GM19043 (cell line): ENCODE results near the gene C19orf47.

Experiments
- ATAC-seq: cut with Tn5 transposase; IDR thresholded peaks from one replicate; pipeline ENCODE4 v1.9.1; 2021; ENCODE audit warnings: low read depth; ENCODE audit not compliant: unreplicated experiment

Gene C19orf47, protein sequence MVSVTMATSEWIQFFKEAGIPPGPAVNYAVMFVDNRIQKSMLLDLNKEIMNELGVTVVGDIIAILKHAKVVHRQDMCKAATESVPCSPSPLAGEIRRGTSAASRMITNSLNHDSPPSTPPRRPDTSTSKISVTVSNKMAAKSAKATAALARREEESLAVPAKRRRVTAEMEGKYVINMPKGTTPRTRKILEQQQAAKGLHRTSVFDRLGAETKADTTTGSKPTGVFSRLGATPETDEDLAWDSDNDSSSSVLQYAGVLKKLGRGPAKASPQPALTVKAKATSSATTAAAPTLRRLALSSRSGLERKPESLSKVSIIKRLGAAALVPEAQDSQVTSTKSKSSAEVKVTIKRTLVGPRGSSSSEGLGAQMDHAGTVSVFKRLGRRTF

DNA sequence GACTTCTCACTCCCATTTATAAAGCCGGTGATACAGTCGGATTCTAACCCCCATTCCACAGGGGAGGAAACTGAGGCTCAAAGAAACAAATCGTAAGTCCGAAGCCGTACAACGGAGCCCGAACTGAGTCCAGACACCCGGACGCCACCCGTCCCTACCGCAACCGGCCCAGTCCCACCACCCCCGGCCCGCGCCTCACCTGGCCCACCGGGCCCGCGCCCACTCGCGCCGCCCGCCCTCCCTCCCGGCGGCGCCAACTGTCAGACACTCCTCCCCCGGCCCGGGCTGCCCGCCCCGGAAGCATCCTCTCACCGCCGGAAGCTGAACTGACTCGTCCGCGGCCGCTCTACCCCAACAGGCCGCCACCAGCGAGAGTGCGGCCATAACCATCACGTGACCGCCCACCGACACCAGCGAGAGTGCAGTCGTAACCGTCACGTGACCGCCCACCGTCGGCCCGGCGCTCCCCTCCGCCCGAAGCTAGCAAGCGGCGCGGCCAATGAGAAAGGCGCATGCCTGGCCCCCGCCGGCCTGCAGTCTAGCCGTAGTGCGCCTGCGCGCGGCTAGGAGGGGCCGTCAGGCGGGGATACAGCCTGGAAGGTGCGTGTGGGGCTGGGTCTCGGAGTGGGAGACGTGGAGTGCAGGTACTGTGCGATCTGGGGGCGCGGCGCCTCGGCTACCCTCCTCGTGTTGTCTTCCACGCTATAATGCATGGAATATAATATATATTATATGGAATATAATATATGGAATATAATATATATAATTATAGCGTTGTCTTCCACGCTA is at the start of gene C19orf47, which contains the start of gene PLD3:
C19orf47 (minus strand) TSS at position 273 of the 789 bp plus-strand sequence. CDS start 6,540 bp downstream, outside the sequence.
PLD3 (plus strand) TSS at position 571 of the 789 bp plus-strand sequence. CDS start 17,789 bp downstream, outside the sequence.
- peak; percentile 91 for ATAC-seq

DNA sequence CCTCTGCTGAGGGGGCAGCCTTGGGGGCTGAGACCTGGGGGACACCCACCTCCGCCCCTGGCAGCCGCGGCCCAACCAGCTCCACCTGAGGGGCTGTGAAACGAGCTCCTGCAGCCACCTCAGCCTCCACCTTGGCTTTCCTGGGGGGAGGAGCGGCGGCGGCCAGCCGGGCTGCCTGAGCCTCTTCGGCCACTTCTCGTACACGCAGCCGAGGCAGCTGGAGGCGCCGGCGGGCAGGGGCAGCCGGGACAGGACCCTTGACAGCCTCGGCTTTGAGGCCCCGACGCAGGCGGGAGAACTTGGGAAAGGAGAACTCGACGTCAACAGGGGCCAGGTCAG is 49.3 kb upstream of the C19orf47 start:
- ATAC-seq = no peak

- no peak for ATAC-seq
Measured at GRCh38 chr19:40396886-40397567, 48.8 kb upstream of the C19orf47 start.

- ATAC-seq = no peak
Measured at GRCh38 chr19:40395956-40396355, 47.8 kb upstream of the C19orf47 start.

DNA sequence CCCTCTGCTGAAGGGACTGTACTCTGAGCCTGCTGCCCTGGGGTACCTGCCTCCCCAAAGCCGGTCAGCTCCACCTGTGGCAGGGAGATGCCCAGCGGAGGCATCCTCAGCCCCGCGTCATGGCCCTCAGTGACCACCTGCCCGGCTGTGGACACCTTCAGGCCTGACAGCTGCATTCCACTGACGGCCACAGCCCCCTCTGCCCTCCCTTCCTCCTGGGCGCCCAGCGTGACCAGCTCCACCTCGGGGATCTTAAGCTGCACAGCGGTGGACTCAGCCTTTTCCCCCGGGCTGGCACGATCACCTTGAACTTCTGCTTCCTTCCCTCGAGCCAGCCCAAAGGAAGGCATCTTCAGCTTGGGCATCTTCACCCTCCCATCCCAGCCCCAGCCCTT is 46.6 kb upstream of the C19orf47 start:
- ATAC-seq = no peak

- no peak for ATAC-seq
Measured at GRCh38 chr19:40393894-40394815, 46.0 kb upstream of the C19orf47 start.

DNA sequence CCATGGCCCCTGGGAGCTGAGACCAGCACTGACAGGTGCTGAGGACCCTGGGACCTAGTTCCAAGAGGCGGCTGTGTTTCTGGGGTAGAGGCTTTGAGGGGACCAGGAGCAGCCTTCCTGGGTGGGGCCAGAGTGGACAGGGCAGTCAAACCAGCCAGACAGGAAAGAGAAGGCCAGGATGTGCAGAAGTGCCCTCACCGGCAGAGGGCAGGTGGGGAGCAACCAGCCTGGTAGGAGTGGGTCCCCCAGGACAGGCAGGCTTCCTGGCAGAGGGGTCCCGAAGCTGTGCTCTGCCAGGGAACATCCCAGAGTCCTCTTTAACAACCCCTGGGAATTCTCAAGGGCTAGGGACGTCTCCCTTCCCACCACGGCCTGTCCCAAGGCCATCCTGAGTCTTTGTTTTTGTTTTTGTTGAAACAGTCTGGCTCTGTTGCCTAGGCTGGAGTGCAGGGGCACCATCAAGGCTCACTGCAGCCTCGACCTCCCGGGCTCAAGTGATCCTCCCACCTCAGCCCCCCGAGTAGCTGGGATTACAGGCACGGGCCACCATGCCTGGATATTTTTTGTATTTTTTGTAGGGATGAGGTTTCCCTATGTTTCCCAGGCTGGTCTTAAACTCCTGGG is 44.8 kb upstream of the C19orf47 start:
- no peak for ATAC-seq

GRCh38 chr19:40392123-40392522 is 43.9 kb upstream of the C19orf47 start:
- ATAC-seq = no peak

DNA sequence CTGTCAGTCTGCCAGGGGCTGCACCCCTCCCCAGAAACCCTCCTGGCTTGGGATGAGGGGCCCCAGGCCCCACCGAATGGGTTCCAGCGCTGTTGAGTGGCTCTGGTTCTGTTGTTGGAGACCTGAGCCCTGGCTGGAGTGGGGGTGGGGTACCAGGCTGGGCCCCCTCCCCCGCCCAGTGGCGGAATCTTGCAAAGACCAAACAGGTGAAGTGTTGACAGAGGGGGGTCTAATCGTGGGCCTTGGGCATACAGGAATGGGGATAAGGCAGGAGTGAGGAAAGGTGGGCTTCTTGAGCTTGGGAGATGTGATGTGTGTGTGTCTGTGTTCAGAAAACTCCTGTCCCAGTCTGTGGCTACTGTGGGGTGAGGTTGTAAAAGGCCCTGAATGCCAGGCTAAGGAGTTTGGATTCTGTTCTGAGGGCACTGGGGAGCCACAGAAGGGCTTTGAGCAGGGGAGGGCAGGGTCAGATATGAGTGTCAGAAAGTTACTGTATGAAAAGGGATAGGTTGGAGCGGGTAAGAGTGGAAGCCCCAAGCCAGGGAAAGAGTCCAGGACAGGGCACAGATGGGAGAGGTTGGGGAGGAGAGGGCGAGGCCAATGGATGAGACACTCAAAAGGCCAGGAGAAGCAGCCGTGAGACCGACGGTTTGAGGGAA is 42.0 kb upstream of the C19orf47 start, which contains the start of gene HIPK4:
HIPK4 (minus strand) TSS at position 98 of the 659 bp plus-strand sequence. CDS start 279 bp downstream, outside the sequence.
- ATAC-seq = no peak

GRCh38 chr19:40389404-40390083 is 41.3 kb upstream of the C19orf47 start:
- ATAC-seq = no peak

DNA sequence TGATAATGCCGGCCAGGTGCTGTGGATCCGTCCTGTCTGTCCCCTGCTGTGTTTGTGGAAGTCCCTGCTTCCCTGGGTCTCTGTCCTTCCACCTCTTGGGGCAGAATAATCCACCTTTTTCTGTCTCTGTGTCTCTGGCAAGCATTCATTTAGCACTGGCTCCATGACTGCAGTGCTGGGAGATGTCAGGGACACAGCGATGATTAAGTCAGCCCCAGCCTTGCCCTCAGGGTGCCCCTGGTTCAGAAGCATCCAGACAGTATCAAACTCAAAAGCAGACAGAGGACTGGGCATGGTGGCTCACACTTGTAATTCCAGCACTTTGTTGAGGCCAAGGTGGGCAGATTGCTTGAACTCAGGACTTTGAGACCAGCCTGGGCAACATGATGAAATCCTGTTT is 40.3 kb upstream of the C19orf47 start:
- no peak for ATAC-seq

DNA sequence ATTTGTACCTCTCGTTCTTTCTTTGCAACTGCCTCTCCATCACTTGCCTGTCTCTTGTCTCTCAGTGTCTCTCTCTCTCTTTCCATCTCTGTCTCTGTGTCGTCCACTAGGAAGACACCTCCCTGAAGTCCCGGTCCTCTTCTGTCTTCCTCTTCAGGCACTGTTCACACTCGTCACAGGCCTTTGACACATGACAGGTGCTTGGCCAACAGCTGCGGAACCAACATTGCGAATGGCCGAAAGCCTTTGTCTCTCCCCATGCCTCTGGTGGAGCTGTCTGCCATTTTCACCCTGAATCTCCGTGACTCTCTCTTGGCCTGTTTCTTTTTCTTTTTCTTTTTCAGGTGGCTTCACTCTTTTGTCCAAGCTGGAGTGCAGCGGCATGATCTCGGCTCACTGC is 39.0 kb upstream of the C19orf47 start:
- no peak for ATAC-seq

GRCh38 chr19:40383668-40384248 is 35.6 kb upstream of the C19orf47 start:
- ATAC-seq = no peak

- no peak for ATAC-seq
Measured at GRCh38 chr19:40381321-40381720, 33.1 kb upstream of the C19orf47 start.

DNA sequence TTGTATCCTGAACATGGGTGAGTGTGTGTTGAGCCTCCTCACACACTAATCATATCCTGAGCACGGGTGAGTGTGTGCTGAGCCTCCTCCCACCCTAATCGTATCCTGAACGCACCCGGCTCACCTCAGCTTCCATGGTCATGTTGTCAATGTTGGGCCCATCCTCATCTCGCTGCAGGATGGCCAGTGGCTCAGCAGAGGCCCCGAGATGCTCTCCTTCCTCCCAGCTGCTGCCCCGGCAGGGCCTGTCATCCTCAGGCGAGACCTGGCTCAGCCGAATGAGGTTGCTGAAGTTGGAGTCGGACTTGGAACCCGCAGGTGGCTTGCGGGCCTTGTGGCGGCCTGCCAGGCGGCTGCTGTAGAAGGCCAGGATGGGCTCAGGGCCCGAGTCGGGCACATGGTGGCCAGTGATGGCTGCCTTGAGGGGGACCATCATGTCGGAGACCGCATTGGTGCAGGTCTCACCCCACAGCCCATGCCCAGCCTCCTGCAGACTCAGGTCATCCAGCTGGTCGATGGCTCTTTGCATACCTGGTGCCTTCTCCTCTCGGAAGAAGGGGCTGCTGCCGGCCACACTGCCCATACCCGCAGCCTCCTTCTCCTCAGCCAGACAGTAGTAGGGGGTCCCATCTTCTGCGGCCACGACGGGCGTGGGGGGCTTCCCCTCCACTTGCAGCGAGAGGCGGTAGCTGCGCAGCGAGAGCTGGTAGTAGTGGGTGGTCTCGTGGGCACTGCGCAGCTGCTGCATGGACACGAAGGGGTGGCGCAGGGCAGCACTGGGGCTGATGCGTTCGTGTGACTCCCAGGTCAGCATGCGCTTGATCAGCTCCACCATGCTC is 32.2 kb upstream of the C19orf47 start:
- ATAC-seq = no peak

DNA sequence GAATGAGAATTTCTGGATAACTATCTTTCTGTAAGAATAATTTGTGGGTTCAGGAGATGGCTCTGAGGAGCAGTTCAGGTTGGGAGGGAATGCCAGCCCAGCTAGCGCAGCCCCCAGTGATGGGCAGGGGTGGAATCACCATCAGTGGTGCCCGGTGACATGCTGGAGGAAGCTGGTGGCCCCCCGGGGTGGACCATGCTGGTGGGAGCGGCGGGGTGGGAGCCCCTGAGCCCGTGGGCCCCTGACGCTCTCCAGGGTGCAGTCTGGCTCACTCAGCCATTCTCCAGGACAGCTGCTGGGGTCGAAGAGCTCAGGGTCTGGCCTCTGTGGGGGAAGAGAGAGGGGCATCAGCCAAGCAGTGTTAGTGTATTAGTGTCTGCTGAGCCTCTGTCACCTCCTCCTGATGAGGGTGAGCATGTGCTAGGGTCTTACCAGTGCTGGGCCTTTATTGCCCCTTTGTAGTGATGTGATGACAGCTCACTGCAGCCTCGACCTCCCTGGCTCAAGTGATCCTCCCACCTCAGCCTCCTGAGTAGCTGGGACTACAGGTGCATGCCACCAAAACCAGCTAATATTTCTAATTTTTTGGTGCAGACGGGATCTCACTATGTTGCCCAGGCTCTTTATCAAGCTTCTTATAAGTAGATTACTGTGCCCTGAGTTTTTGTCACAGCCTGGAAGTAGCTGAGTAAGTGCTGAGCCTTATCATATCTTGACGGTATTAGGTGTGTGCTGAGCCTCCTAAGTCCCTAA is 31.4 kb upstream of the C19orf47 start:
- no peak for ATAC-seq

GRCh38 chr19:40378509-40378908 is 30.3 kb upstream of the C19orf47 start:
- no peak for ATAC-seq
